Left kidney (tissue), 2 donors: ENCODE data around the gene SRP19. TPM values are rescaled to one million over a fixed set of nuclear protein-coding genes. Genes with fewer than 3 reads are reported as not detected.
"Not testable (repeated sequence)": the region's sequence is repeated elsewhere in the genome, so short reads cannot be mapped to it uniquely, and the experiment has no call there.

Source experiments
- DNase-seq: peaks from one replicate; pipeline ENCODE4 v3.0.0-alpha.2; 2013
- polyA plus RNA-seq: library from polyadenylated mRNA; unstranded; fragments of 120-200 nt; gene quantifications from one replicate; pipeline ENCODE4 v1.2.1, GENCODE V29; 2013; ENCODE audit not compliant: insufficient read length

Gene SRP19
- polyA plus RNA-seq, 1 donor = 99.6 TPM

GRCh38 chr5:112866739-112867138 is 5.7 kb downstream of the SRP19 start:
- DNase-seq = no peak

GRCh38 chr5:112867411-112867810 is 6.3 kb downstream of the SRP19 start:
- no peak for DNase-seq

- no peak for DNase-seq
Measured at GRCh38 chr5:112869948-112870347, 8.9 kb downstream of the SRP19 start.

GRCh38 chr5:112870966-112871365 is 9.9 kb downstream of the SRP19 start:
- no peak for DNase-seq

- DNase-seq = no peak
Measured at GRCh38 chr5:112876362-112876761, 15.3 kb downstream of the SRP19 start.

GRCh38 chr5:112878101-112878500 is 17.0 kb downstream of the SRP19 start:
- no peak for DNase-seq

GRCh38 chr5:112878760-112879159 is 17.7 kb downstream of the SRP19 start:
- DNase-seq = no peak

GRCh38 chr5:112880219-112880964 is 19.3 kb downstream of the SRP19 start:
- no peak for DNase-seq

- DNase-seq = no peak
Measured at GRCh38 chr5:112883192-112883591, 22.1 kb downstream of the SRP19 start.

GRCh38 chr5:112885001-112885400 is 23.9 kb downstream of the SRP19 start:
- no peak for DNase-seq

GRCh38 chr5:112886975-112887374 is 25.9 kb downstream of the SRP19 start:
- no peak for DNase-seq

GRCh38 chr5:112892066-112892465 is 31.0 kb downstream of the SRP19 start:
- DNase-seq = not testable (repeated sequence)

GRCh38 chr5:112892776-112893175 is 31.7 kb downstream of the SRP19 start:
- DNase-seq = no peak

GRCh38 chr5:112895682-112896081 is 34.6 kb downstream of the SRP19 start:
- no peak for DNase-seq

GRCh38 chr5:112902561-112902960 is 41.5 kb downstream of the SRP19 start:
- DNase-seq = no peak

- DNase-seq = not testable (repeated sequence)
Measured at GRCh38 chr5:112904996-112905395, 43.9 kb downstream of the SRP19 start.

GRCh38 chr5:112906637-112907036 is 45.5 kb downstream of the SRP19 start:
- DNase-seq = no peak

- no peak for DNase-seq
Measured at GRCh38 chr5:112907166-112907631, 46.1 kb downstream of the SRP19 start.

- DNase-seq = no peak
Measured at GRCh38 chr5:112908854-112909253, 47.8 kb downstream of the SRP19 start.

GRCh38 chr5:112910529-112910928 is 49.4 kb downstream of the SRP19 start:
- no peak for DNase-seq

GRCh38 chr5:112914584-112914983 is 53.5 kb downstream of the SRP19 start:
- DNase-seq = no peak

- no peak for DNase-seq
Measured at GRCh38 chr5:112915831-112916230, 54.7 kb downstream of the SRP19 start.

GRCh38 chr5:112917453-112917995 is 56.4 kb downstream of the SRP19 start:
- DNase-seq = no peak

- no peak for DNase-seq
Measured at GRCh38 chr5:112918136-112918535, 57.0 kb downstream of the SRP19 start.
